GM10266 (cell line): ENCODE measurements around the gene MED31.

Experiments used
- DNase-seq: peaks from one replicate; pipeline ENCODE4 v3.0.0; 2012; ENCODE audit errors: extremely low spot score
- CTCF ChIP-seq: IDR thresholded peaks from 2 replicates; pipeline ENCODE4 v1.5.1; 2012; ENCODE audit warnings: mild to moderate bottlenecking, low read depth; ENCODE audit not compliant: control insufficient read depth, insufficient read depth; ENCODE audit errors: missing control alignments

Gene MED31

GRCh38 chr17:6639014-6639585 lies 12.3 kb downstream of the MED31 start:
- TF ChIP-seq CTCF = no peak
- DNase-seq = no peak

DNA sequence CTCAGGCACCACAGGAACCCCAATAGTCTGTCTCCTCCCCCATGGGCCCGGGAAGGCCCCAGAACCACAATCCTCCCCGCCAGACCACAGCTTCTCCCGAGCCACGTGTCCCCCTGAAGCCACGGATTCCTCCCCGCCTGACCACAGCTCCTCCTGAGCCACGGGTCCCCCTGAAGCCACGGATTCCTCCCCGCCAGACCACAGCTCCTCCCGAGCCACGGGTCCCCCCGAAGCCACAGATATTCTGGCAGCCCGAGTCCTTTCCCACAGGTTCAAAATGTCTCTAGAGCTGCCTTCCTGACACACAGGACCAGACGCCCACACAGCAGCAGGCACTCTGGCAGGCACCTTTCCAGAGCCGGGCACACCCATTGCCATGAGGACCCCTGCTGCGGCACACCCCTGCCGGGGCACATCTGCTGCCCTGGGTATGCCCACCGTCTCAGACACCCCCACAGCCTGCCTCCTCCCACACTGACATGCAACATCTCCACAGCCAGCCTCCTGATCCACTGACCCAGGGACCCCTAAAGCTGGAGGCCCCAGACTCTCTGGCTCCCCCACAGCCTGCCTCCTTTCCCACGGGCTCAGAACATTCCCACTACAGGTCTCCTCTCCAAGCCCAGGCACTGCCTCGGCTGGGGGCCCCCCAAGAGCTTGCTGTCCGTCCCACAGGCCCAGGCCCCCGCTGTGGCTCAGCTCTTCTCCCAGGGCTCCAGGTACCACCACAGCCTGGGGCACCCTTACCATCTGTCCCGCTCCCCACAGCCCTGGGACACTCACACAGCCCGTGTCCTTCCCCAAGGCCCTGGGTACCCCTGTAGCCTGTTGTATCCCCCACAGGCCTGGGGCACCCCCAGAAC lies 13.1 kb downstream of the MED31 start:
- no peak for TF ChIP-seq CTCF
- no peak for DNase-seq

GRCh38 chr17:6637458-6637840 lies 14.0 kb downstream of the MED31 start:
- no peak for TF ChIP-seq CTCF
- no peak for DNase-seq

DNA sequence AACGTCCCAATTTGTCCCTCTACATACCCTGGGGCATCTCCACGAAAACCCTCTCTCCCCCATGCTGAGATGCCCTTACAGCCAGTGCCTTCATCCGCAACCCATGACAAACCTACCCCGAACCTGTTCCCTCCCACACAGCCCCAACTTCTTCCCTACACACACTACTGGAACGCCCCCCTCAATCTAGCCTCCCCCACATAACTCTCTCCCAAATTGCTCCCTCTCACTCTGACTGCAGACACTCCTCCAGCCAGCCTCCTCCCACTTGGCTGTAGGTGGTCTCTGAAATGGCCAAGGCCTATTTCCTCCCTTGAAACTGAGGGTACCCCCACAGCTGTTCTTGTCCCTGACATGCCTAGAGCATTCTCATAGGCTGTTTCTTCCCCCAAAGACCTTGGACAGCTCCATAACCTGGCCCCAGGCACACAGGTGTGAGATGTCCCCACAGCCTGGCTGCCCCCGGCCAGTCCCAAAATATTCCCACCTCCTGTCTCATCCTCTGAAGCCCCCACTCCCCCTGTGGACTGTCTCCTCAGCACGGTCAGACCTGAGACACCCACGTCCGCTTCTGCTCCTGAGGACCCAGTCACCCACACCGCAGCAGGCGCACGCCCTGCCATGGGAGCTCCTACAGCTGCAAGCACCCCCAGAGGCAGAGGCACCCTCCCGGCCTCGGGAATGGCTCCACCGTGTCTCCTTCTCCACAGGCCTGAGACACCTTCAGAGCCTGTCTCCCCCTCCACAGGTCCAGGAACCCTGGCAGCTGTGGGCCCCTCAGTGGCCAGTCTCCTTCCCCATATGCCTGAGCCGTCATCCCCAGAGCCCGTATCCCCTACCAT lies 14.6 kb downstream of the MED31 start:
- DNase-seq = no peak
- TF ChIP-seq CTCF = no peak

DNA sequence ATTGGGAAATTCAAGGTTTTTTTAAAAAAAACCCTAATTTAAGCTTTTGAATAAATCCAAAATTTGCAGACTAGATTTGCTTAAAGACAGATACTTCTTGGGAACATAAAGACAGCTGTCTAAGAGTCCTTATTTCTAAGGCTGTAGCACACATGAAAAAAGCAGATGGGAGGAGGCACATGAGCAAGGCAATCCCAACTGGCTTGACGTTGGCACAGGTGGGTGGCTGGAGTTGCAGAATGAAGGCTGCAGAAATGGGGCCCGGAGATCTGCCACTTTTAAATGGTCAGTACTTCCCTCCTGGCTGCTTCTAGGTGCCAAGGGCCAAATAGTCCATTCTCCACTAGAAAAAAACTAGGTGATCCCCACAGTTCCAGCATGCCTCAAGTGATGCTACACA lies 15.3 kb downstream of the MED31 start:
- TF ChIP-seq CTCF = no peak
- no peak for DNase-seq

GRCh38 chr17:6633263-6633662 lies 18.1 kb downstream of the MED31 start:
- no peak for TF ChIP-seq CTCF
- DNase-seq = no peak
